Measurements from ENCODE around the gene TRPV2. TPM values are rescaled to one million over a fixed set of nuclear protein-coding genes. Genes with fewer than 3 reads are reported as not detected.
A peak's percentile ranks its signal among the peaks of the same experiment; 100 is the strongest.

The TRPV2 gene
- total RNA-seq, 2 experiments from 2014 or later, result 114 to 134 TPM

DNA sequence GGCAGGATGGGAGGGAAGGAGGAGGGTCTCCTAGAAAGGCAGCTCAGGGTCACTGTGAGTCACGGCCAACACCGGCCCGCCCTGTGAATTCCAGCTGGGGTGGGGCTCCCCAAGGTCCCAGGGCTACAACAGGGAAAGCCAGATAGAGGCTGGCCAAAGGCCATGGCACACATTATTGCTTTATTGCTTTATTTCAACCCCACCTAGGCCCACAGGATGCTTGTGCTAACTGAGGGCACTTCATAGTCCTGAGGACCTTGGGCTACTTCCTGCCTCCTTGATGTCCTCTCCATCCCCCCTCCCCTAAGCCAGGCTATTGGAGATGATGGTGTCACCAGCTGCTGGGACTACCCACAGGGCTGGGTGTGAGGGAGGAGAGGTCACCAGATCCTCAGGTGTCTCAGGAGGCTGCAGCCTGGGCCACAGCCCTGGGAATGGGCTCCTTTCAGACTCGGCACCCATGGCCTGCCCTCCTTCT lies 50.5 kb downstream of the TRPV2 start:
- Mint-ChIP-seq H3K4me3 (no peak overlapping the region), H3K9me3 (no peaks in the 10 kb centered on the region), H3K36me3 (ENCODE audit: low read depth) (no peaks in the 10 kb centered on the region), H3K4me1 (no peaks in the 10 kb centered on the region), H3K27me3 (no peaks in the 10 kb centered on the region), H3K27ac (no peak overlapping the region)
- ChIA-PET CTCF (interaction anchor here (2.9 kb wide), 1 partner anchor 13 kb away, joined by 15 read pairs; no protein-coding TSS in a partner anchor), POLR2A (no interaction called here)
- DNase-seq, result no peak

DNA sequence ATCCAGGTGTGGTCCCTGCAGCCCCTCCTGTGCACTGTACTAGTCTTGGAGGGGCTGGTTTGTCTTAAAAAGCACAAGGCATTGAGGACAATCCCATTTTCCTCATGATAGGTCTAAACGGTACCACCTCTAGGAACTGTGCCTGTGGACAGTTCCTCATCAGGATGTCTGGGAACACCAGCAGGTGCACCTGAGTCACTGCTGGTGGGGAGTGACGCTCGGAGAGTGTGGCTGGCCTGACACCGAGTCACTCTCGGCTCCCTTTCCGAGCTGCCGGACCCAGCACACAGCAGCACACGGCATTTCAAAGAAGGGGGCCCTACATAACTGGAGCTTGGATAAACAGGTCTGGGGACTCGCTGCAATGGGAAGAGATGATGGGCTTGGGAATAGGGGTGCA lies 51.0 kb downstream of the TRPV2 start:
- ChIA-PET CTCF (no interaction called here), POLR2A (no interaction called here)
- H3K9me3 Mint-ChIP-seq, result no peaks in the 10 kb centered on the region
- DNase-seq, result no peak
- H3K4me1 Mint-ChIP-seq, result no peaks in the 10 kb centered on the region
- no peaks in the 10 kb centered on the region for H3K36me3 Mint-ChIP-seq (ENCODE audit: low read depth)
- no peak overlapping the region for H3K27ac Mint-ChIP-seq
- no peak overlapping the region for H3K4me3 Mint-ChIP-seq
- no peaks in the 10 kb centered on the region for H3K27me3 Mint-ChIP-seq

DNA sequence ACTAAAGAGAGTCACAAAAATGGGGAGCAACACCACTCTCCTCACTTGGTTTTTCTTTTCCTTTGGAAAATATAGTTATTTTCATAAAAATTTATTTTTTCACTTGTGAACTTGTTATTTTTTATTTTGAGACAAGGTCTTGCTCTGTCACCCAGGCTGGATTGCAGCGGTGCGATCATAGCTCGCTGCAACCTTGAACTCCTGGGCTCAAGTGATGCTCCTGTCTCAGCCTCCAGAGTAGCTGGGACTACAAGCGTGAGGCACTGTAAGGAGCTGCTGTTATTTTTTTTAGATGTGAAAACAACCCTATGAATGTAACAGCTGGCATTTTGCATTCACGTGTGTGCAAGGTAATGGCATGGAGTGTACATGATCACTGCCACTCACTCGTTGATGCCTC lies 51.7 kb downstream of the TRPV2 start:
- POLR2A ChIA-PET, result no interaction called here
- Mint-ChIP-seq H3K27ac (no peak overlapping the region), H3K4me3 (no peak overlapping the region), H3K36me3 (ENCODE audit: low read depth) (no peaks in the 10 kb centered on the region), H3K4me1 (peaks cover 2% of the 10 kb centered on the region), H3K9me3 (no peaks in the 10 kb centered on the region), H3K27me3 (no peaks in the 10 kb centered on the region)
- CTCF ChIA-PET, result no interaction called here
- no peak for DNase-seq

DNA sequence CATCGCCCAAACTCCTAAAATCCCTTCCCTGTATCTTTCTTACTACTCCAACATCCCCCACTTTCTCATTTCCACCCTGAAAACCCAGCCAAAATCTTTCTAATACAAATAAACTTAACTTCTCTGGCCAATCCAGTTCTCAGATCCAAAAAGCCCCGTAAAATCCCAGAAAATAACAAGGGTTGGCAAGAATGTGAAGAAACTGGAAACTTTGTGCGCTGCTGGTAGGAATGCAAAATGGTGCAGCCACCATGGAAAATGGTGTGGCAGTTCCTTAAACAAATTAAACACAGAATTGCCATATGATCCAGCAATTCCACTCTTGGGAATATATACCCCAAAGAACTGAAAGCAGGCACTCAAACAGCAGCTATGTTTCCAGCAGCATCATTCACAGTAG lies 52.5 kb downstream of the TRPV2 start:
- Mint-ChIP-seq H3K27me3 (no peaks in the 10 kb centered on the region), H3K4me1 (peaks cover 2% of the 10 kb centered on the region), H3K36me3 (ENCODE audit: low read depth) (no peaks in the 10 kb centered on the region), H3K4me3 (no peak overlapping the region), H3K27ac (peak overlapping the region; percentile 68), H3K9me3 (no peaks in the 10 kb centered on the region)
- ChIA-PET CTCF (no interaction called here), POLR2A (no interaction called here)
- DNase-seq, result no peak

DNA sequence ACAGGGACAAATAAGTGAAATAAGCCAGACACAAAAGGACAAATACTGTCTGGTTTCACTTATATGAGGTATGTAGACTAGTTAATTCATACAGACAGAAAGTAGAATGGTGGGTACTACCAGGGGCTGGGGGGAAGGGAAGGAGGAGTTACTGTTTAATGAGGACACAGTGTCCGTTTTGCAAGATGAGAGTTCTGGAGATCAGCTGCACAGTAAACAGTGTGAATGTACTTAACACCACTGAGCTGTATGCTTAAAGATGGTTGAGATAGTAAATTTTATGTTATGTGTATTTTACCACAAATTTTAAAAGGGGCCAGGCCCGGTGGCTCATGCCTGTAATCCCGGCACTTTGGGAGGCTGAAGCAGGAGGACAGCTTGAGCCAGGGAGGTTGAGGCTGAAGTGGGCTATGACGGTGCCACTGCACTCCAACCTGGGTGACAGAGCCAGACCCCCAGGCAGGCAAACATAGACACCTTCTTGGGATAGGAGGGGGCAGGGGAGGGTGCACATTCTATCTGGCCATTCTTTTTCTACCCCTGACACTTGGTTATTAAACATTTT lies 53.1 kb downstream of the TRPV2 start:
- Mint-ChIP-seq H3K27me3 (no peaks in the 10 kb centered on the region), H3K9me3 (no peaks in the 10 kb centered on the region), H3K4me3 (no peak overlapping the region), H3K4me1 (peaks cover 2% of the 10 kb centered on the region), H3K36me3 (ENCODE audit: low read depth) (no peaks in the 10 kb centered on the region), H3K27ac (no peak overlapping the region)
- POLR2A ChIA-PET, result no interaction called here
- CTCF ChIA-PET, result interaction anchor here (0.6 kb wide), 1 partner anchor 119 kb away, joined by 4 read pairs; no protein-coding TSS in a partner anchor
- no peak for DNase-seq

DNA sequence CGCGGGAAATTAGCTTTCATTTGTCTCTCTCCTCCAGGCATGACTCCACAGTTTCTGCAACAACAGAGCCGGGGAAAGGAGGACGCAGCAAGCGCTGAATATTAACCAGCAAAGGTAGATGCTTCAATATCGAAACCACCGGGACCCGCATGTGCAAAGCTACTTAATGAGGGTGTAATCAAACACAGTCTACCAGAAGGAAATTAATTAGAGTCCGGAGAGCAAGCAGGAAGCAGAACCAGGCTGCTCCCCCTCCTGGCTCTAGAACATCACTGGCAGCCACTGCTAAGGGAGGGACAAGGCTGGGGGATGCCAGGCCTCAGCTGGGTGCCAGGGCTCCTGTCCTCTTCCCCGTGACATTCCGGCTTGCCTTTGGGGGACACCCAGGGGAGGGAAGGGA lies 54.9 kb downstream of the TRPV2 start:
- no peaks in the 10 kb centered on the region for H3K27me3 Mint-ChIP-seq
- POLR2A ChIA-PET, result no interaction called here
- no peak for DNase-seq
- H3K4me1 Mint-ChIP-seq, result peaks cover 2% of the 10 kb centered on the region
- H3K27ac Mint-ChIP-seq, result no peak overlapping the region
- CTCF ChIA-PET, result interaction anchor here (0.6 to 1.2 kb wide), 2 partner anchors 19 to 235 kb away, joined by 3 read pairs; no protein-coding TSS in a partner anchor
- no peaks in the 10 kb centered on the region for H3K9me3 Mint-ChIP-seq
- H3K4me3 Mint-ChIP-seq, result no peak overlapping the region
- H3K36me3 Mint-ChIP-seq (ENCODE audit: low read depth), result no peaks in the 10 kb centered on the region

DNA sequence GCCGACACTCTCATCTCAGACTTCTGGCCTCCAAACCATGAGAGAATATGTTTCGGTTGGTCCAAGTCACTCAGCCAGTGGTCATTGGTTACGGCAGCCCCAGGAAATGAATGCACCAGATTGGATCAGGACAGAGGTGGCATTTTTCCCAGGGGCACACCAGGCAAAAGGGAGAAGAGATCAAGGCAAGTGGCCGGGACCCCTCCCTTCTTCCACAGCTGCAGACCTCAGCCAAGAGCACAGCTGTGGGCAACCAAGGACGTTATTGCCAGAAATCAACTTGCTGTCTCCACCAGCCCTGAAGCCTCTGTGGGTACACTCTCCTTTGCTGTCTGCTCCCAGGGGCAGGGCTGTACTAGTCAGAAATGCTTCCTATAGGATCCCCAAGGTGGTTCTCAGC lies 55.9 kb downstream of the TRPV2 start:
- ChIA-PET POLR2A (interaction anchor here (0.6 kb wide), 1 partner anchor 706 kb away, joined by 3 read pairs; no protein-coding TSS in a partner anchor), CTCF (no interaction called here)
- H3K27me3 Mint-ChIP-seq, result no peaks in the 10 kb centered on the region
- H3K36me3 Mint-ChIP-seq (ENCODE audit: low read depth), result no peaks in the 10 kb centered on the region
- H3K9me3 Mint-ChIP-seq, result no peaks in the 10 kb centered on the region
- no peak overlapping the region for H3K4me3 Mint-ChIP-seq
- no peak overlapping the region for H3K27ac Mint-ChIP-seq
- H3K4me1 Mint-ChIP-seq, result peaks cover 2% of the 10 kb centered on the region
- no peak for DNase-seq

DNA sequence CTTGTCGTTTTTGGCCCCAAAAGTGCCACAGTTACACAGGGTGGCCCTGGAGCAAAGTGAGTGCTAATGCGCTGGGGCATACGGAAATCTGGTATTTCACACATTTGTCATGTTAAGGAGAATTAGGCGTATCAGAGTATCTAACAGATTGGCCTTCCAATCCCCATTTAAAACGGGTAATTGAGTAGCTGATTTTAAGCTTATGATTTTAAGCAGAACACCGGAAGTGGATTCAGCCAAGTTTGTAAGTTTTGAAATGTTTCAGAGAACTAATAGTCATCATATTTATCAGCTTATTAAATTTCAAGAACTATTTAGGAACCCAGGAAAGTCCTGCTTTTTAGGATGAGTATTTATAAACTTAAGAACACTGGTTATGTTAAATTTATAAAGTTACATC lies 57.2 kb downstream of the TRPV2 start:
- ChIA-PET CTCF (interaction anchor here (1.7 kb wide), 1 partner anchor 12 kb away, joined by 4 read pairs; no protein-coding TSS in a partner anchor), POLR2A (no interaction called here)
- Mint-ChIP-seq H3K9me3 (no peaks in the 10 kb centered on the region), H3K27me3 (no peaks in the 10 kb centered on the region), H3K27ac (no peak overlapping the region), H3K4me3 (no peak overlapping the region), H3K4me1 (peaks cover 2% of the 10 kb centered on the region), H3K36me3 (ENCODE audit: low read depth) (no peaks in the 10 kb centered on the region)
- DNase-seq, result no peak

DNA sequence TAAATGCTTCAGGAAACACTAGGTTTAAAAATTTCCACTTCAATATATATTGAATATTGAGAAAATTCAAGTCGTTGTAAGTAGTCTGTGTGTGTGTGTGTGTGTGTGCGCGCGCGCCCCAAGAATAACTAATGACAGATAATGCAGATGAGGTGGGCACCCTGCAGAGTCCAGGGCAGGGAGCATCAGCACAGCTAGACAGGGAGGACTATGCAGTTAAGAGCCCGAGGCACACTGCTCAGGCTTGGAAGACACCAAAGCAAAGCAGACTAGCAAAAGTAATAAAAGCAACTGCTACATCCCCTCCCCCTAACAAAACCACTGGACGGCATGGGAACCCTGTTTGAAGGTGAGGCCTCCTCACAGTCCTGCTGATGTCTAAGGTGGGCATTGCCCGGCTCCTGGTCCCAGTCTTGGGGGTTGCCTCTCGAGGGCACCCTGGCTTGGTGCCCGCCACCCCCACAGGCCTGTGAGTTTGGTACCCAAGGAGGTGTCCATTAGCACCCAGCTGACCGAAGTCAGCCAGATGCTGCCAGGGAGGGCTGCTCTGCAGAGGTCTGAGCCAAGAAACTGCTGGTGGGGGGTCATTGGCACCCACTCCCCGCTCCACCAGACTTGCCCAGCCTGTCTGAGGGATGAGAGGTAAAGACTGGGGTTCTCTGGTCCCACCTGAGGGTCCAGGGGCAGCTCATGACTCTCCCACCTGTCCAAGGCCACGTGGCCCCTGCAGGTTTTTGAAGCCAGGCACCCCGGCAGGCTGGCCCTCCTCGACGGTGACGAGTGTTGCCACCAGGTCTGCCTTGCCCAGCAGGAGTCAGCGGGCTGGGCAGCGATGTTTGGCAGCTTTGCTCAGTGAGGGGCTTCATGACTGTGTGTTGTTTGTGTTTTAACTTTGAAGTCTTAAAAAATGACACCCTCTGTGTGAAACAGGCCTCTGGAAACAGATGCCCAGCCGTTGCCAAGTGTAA lies 58.0 kb downstream of the TRPV2 start:
- Mint-ChIP-seq H3K36me3 (ENCODE audit: low read depth) (no peaks in the 10 kb centered on the region), H3K4me1 (peaks cover 2% of the 10 kb centered on the region), H3K9me3 (no peaks in the 10 kb centered on the region), H3K4me3 (no peak overlapping the region), H3K27ac (no peak overlapping the region), H3K27me3 (no peaks in the 10 kb centered on the region)
- POLR2A ChIA-PET, result no interaction called here
- CTCF ChIA-PET, result interaction anchor here (1.7 kb wide), 1 partner anchor 12 kb away, joined by 4 read pairs; no protein-coding TSS in a partner anchor
- DNase-seq, result no peak

DNA sequence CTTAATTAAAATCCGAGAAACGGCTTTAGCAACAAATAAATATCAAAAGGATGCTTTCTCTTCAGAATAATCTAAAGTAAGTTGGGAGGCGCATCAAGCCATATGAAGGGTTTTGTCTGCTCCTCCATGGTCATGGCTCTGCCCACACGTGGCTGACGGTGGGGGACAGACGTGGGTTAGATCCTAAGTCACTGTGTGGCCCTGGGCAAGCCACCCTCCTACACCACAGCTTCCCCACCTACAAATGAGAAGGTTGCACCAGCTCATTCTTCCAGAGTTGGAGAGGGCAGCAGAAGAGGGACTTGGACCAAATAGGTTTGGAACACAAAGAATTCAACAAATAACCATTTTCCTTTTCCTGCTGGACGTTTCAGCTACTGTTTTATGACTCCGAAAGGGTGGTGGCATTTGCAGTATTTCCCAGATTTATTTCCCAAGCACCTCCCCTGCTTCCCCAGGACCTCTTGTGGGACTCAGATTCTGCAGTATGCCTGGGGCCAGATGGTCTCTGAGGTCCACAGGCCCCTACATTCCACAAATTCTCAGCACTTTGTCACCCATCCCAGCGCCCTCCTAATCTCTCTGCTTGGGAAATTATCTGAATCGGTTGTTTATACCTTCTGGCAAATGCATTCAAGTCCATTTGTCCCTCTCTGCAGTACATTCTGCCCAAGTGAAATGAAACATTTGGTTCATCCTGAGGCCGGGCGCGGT lies 58.8 kb downstream of the TRPV2 start:
- Mint-ChIP-seq H3K4me3 (no peak overlapping the region), H3K4me1 (peaks cover 2% of the 10 kb centered on the region), H3K27ac (no peak overlapping the region), H3K36me3 (ENCODE audit: low read depth) (no peaks in the 10 kb centered on the region), H3K9me3 (no peaks in the 10 kb centered on the region), H3K27me3 (no peaks in the 10 kb centered on the region)
- DNase-seq, result no peak
- POLR2A ChIA-PET, result no interaction called here
- CTCF ChIA-PET, result no interaction called here

DNA sequence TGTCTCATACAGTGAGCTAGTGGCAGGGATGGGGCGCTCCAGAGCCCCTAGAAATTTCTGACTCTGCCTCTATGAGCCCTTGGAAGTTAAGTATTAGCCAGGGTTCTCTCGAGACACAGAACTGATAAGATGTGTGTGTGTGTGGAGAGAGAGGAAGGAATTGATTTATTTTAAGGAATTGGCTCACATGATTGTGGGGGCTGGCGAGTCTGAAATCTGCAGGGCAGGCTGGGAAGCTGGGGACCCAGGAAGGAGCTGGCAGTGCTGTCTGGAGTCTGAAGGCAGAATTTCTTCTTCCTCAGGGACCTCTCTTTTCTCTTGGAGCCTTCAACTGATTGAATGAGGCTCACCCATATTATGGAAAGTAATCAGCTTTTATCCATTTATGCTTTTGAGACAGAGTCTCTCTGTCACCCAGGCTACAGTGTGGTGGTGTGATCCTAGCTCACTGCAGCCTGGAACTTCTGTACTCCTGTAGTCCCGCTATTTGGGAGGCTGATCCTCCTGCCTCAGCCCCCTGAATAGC lies 59.9 kb downstream of the TRPV2 start:
- no peaks in the 10 kb centered on the region for H3K36me3 Mint-ChIP-seq (ENCODE audit: low read depth)
- ChIA-PET CTCF (interaction anchor here (0.8 kb wide), 2 partner anchors 13 to 43 kb away, joined by 3 to 4 read pairs; no protein-coding TSS in a partner anchor), POLR2A (no interaction called here)
- H3K27me3 Mint-ChIP-seq, result no peaks in the 10 kb centered on the region
- no peak for DNase-seq
- no peaks in the 10 kb centered on the region for H3K9me3 Mint-ChIP-seq
- H3K4me3 Mint-ChIP-seq, result no peak overlapping the region
- peaks cover 2% of the 10 kb centered on the region for H3K4me1 Mint-ChIP-seq
- no peak overlapping the region for H3K27ac Mint-ChIP-seq

DNA sequence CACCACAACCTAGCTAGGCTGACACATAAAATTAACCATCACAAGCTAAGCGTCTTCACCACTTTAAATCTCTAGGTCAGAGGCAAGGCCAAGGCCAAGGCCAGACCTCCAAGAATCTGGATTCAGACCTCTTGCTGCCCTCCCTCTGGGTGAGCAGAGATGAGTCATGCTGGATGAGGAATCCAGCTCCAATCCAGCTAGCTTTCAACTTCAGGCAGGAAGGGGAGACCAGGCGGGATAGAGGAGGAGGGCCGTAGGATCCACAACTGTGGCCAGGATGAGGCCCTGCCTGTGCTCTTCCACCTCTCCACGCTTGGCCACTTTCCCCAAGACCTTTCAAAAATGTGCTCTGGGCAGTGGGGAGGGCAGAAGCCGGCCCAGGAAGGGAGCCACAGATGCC lies 61.9 kb downstream of the TRPV2 start:
- H3K27ac Mint-ChIP-seq, result no peak overlapping the region
- DNase-seq, result no peak
- H3K4me3 Mint-ChIP-seq, result no peak overlapping the region
- H3K36me3 Mint-ChIP-seq (ENCODE audit: low read depth), result no peaks in the 10 kb centered on the region
- ChIA-PET CTCF (no interaction called here), POLR2A (no interaction called here)
- H3K9me3 Mint-ChIP-seq, result no peaks in the 10 kb centered on the region
- no peaks in the 10 kb centered on the region for H3K4me1 Mint-ChIP-seq
- no peaks in the 10 kb centered on the region for H3K27me3 Mint-ChIP-seq

DNA sequence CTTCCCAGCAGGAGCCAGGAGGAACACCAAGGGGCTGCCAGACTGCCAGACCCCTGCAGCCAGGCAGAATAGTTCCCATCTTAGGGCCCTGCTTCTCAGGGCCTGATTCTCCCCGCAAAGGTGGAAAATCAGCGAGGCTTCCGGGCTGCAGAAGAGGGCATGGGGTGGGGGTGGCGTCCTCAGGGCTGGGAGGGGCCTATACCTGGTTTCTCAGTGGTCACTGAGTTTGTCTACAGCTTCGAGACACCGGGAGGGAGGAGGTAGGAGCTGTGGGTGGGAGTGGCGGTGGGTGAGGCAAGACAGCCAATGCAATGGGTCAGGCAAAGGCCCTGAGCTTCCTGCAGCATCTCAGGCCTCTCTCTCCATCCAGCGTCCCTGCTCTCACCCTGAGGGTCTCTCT lies 62.3 kb downstream of the TRPV2 start:
- Mint-ChIP-seq H3K9me3 (no peaks in the 10 kb centered on the region), H3K4me1 (no peaks in the 10 kb centered on the region), H3K27ac (no peak overlapping the region), H3K36me3 (ENCODE audit: low read depth) (no peaks in the 10 kb centered on the region), H3K4me3 (no peak overlapping the region), H3K27me3 (no peaks in the 10 kb centered on the region)
- no peak for DNase-seq
- ChIA-PET CTCF (interaction anchor here (0.6 kb wide), 1 partner anchor 98 kb away, joined by 4 read pairs; no protein-coding TSS in a partner anchor), POLR2A (no interaction called here)

Measured in activated CD4-positive, alpha-beta T cell treated with anti-CD3 and anti-CD28 coated beads, Interleukin-2, amount 10 ng/mL, durations not matched to agents 7 days and 5 days (primary cell).